Vagina (tissue), 2 donors: ENCODE results near the gene TP53RK.

ENCODE experiments used
- POLR2A ChIP-seq, 2 donors: fragments of 450-650 bp; IDR thresholded peaks; one replicate each; pipeline ENCODE4 v1.6.1; 2017; ENCODE audit warnings: antibody characterized with exemption in 2 of 2, mild to moderate bottlenecking in 2 of 2, moderate library complexity in 2 of 2
- TF ChIP-seq, protein P1 (sequence below), 3 experiments: fragments of 450-650 bp in 2 of 3; fragments of 200-600 bp in 1 of 3; sonication (generic) in 1 of 3; IDR thresholded peaks; one replicate each; pipeline ENCODE4 v1.5.1; 2017 to 2019; ENCODE audit warnings: antibody characterized with exemption in 3 of 3, mild to moderate bottlenecking in 2 of 3, moderate library complexity in 2 of 3

DNA sequence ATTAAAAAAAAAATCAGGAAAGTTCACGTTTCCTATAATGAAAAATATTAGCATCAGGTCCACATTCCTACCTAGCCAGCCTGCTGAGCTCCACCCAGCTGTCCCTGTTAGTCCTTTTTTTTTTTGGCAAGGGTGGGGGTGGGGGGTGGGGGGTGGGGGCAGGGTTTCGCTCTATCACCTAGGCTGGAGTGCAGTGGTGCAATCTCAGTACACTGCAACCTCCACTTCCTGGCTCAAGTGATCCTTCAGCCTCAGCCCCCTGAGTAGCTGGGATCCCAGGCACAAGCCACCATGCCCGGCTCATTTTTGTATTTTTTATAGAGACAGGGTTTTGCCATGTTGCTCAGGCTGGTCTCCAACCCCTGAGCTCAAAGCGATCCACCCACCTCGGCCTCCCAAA is 12.7 kb upstream of the TP53RK start:
- TF ChIP-seq, protein P1, sequence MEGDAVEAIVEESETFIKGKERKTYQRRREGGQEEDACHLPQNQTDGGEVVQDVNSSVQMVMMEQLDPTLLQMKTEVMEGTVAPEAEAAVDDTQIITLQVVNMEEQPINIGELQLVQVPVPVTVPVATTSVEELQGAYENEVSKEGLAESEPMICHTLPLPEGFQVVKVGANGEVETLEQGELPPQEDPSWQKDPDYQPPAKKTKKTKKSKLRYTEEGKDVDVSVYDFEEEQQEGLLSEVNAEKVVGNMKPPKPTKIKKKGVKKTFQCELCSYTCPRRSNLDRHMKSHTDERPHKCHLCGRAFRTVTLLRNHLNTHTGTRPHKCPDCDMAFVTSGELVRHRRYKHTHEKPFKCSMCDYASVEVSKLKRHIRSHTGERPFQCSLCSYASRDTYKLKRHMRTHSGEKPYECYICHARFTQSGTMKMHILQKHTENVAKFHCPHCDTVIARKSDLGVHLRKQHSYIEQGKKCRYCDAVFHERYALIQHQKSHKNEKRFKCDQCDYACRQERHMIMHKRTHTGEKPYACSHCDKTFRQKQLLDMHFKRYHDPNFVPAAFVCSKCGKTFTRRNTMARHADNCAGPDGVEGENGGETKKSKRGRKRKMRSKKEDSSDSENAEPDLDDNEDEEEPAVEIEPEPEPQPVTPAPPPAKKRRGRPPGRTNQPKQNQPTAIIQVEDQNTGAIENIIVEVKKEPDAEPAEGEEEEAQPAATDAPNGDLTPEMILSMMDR (IDR thresholded peaks at IDR 0.05) = no peak
- no peak for TF ChIP-seq POLR2A (IDR thresholded peaks at IDR 0.05)
